ENCODE measurements around the gene CRYGB. TPM values are rescaled to one million over a fixed set of nuclear protein-coding genes. Genes with fewer than 3 reads are reported as not detected.
A peak's percentile ranks its signal among the peaks of the same experiment; 100 is the strongest.

CRYGB gene
- total and polyA plus RNA-seq, 2 of the 13 experiments (the other 11 are each of a cell fraction or from before 2014, with no cell fraction given) = not detected

- TF ChIP-seq, protein P1, sequence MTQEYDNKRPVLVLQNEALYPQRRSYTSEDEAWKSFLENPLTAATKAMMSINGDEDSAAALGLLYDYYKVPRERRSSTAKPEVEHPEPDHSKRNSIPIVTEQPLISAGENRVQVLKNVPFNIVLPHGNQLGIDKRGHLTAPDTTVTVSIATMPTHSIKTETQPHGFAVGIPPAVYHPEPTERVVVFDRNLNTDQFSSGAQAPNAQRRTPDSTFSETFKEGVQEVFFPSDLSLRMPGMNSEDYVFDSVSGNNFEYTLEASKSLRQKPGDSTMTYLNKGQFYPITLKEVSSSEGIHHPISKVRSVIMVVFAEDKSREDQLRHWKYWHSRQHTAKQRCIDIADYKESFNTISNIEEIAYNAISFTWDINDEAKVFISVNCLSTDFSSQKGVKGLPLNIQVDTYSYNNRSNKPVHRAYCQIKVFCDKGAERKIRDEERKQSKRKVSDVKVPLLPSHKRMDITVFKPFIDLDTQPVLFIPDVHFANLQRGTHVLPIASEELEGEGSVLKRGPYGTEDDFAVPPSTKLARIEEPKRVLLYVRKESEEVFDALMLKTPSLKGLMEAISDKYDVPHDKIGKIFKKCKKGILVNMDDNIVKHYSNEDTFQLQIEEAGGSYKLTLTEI (CRISPR knock-in tag; conservative IDR thresholded peaks at IDR 0.05) = no peak
- TF ChIP-seq RARA (CRISPR knock-in tag; IDR thresholded peaks at IDR 0.05) (peak; percentile 100), TCF12 (IDR thresholded peaks at IDR 0.05) (no peak), TCF12 (CRISPR knock-in tag; IDR thresholded peaks at IDR 0.05) (no peak), AKNA (CRISPR knock-in tag; IDR thresholded peaks at IDR 0.05; ENCODE audit: borderline replicate concordance) (no peak), FOXO1 (CRISPR knock-in tag; IDR thresholded peaks at IDR 0.05) (peak; percentile 30; the same call in 1 of the 2 replicates), ZBTB7A (CRISPR knock-in tag; IDR thresholded peaks at IDR 0.05) (0 out of 2 replicates have a peak, but pooled peaks have one; percentile 24), CREM (IDR thresholded peaks at IDR 0.05) (peak; percentile 17; the same call in 1 of the 2 replicates), CREM (CRISPR knock-in tag; IDR thresholded peaks at IDR 0.05) (no peak), NFAT5 (CRISPR knock-in tag; IDR thresholded peaks at IDR 0.05) (no peak), CTCF (CRISPR knock-in tag; IDR thresholded peaks at IDR 0.05) (peak; percentile 42), MTA1 (CRISPR knock-in tag; IDR thresholded peaks at IDR 0.05; ENCODE audit: borderline replicate concordance) (peak; percentile 76; the same call in 1 of the 2 replicates), TBX3 (IDR thresholded peaks at IDR 0.05; ENCODE audit: borderline replicate concordance) (no peak), ZNF580 (CRISPR knock-in tag; IDR thresholded peaks at IDR 0.05; ENCODE audit: borderline replicate concordance, low read depth) (no peak), CEBPG (CRISPR knock-in tag; IDR thresholded peaks at IDR 0.05) (peak; percentile 66)
Observed at GRCh38 chr2:208179028-208179609, 33.2 kb upstream of the CRYGB start (continued).

All from HepG2 (cell line).